Kasumi-1 (cell line): ENCODE data around the gene NKPD1.

Experiments used
- DNase-seq, 2 experiments: peaks; one replicate each; lab custom pipeline; 2025; lab: John Stamatoyannopoulos, UW

The NKPD1 gene, protein sequence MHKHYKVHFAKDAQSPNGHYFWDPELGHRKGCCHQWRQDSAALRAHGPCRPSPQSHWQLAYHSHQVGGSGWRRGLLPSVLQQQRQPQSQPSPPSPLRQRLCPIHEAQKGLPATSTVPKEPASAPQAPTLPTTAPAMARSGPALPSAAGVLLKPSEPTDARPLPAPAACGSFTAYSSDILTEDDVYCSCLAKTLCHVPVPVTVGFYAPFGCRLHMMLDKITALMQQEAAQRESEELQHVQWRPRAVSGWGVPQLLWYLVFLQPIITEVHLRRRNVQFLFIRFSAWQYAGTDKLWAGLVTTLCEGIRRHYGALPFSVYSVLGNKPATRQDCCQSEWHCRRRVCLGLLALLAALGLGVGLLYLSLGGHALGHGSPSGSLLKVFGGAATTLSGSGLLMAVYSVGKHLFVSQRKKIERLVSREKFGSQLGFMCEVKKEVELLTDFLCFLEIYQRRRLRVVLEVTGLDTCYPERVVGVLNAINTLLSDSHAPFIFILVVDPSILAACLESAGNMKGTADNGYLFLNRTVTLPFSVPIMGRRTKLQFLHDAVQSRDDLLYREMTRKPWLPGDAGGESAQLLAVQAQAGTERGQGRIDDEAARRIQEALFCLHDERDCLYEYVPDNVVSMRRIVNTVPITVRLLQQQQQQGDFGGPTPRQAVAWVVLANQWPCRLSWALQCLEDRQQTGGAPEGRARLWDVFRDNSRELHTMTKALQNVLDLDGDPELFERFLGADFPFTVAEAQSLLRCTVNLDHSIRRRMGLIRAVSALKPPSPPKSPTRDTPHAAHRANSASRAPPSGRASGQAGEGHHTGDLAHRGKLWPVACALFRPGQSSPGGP

GRCh38 chr19:45160870-45161737 is at the start of gene NKPD1:
NKPD1 (minus strand) TSS chr19:45160982; CDS start chr19:45160150, 832 bp downstream.
- DNase-seq: no peak

- DNase-seq: no peak
Observed at GRCh38 chr19:45206328-45206727, 45.5 kb upstream of the NKPD1 start.

DNA sequence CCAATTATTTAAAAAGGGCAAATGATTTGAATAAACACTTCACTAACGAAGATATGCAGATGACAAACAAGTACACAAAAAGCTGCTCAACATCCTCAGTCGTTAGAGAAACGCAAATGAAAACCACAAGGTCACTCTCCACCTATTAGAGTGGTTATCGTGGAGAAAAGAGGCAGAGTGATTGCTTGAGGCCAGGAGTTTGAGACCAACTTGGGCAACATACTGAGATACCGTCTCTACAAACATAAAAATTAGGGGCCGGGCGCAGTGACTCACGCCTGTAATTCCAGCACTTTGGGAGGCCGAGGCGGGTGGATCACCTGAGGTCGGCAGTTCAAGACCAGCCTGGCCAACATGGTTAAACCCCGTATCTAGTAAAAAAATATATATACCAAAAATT is 45.0 kb upstream of the NKPD1 start:
- DNase-seq: no peak

DNA sequence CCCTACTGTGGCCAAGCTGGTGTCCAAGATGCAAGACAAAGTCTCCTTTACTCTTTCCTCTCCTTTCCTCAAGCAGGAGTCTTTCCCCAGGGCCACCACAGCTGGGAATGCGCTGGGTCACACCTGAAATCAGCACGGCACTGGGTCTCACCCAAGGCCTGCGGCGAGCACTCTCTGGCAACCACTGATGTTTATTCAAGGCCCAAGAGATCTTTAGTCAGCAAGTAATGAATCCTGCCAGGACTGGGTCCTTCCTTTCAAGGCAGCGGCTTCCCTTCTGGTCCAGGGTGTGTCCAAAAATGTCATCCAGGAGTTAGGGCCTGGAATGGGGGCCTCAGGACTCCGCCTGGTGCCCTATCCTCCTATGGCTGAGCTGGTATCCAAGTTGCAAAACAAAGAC is 41.9 kb upstream of the NKPD1 start:
- no peak for DNase-seq

GRCh38 chr19:45200568-45200967 is 39.8 kb upstream of the NKPD1 start:
- DNase-seq: no peak

GRCh38 chr19:45195764-45196163 is 35.0 kb upstream of the NKPD1 start:
- DNase-seq: no peak

GRCh38 chr19:45191375-45191774 is 30.6 kb upstream of the NKPD1 start:
- no peak for DNase-seq

DNA sequence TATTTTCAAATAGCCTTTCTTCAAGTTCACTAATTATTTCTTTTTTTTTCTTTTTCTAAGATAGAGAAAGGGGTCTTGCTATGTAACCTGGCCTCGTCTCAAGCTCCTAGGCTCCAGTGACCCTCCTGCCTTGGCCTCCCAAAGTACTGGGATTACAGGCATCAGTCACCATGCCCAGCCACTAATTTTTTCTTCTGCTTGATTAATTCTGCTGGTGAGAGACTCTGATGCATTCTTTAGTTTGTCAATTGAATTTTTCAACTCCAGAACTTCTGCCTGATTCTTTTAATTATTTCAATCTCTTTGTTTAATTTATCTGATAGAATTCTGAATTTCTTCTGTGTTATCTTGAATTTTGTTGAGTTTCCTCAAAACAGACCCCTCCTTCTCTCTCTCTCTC is 29.2 kb upstream of the NKPD1 start:
- no peak for DNase-seq

- DNase-seq: peak in 1 of 2 experiments; percentile 24
Observed at GRCh38 chr19:45187421-45188100, 26.8 kb upstream of the NKPD1 start.

- no peak for DNase-seq
Observed at GRCh38 chr19:45186509-45187334, 25.9 kb upstream of the NKPD1 start.

GRCh38 chr19:45184115-45184514 is 23.3 kb upstream of the NKPD1 start:
- no peak for DNase-seq

- DNase-seq: no peak
Observed at GRCh38 chr19:45182758-45183157, 22.0 kb upstream of the NKPD1 start.

DNA sequence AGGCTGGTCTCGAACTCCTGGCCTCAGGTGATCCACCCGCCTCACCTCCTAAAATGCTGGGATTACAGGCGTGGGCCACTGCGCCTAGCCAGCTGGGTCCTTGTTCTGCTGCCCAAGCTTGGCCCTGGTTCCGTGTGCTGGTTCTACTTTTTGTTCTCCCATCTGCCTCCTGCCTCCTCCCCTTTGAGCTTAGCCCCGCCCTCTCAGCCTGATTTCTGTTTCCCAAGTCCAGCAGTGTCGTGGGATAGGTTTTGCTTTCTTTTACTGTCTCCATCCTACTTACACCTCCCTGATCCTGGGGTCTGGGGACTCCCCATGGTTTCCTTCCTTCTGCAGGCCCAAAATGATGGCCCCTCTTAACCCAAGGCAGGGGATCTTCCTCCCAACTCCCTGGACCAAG is 20.2 kb upstream of the NKPD1 start:
- no peak for DNase-seq

DNA sequence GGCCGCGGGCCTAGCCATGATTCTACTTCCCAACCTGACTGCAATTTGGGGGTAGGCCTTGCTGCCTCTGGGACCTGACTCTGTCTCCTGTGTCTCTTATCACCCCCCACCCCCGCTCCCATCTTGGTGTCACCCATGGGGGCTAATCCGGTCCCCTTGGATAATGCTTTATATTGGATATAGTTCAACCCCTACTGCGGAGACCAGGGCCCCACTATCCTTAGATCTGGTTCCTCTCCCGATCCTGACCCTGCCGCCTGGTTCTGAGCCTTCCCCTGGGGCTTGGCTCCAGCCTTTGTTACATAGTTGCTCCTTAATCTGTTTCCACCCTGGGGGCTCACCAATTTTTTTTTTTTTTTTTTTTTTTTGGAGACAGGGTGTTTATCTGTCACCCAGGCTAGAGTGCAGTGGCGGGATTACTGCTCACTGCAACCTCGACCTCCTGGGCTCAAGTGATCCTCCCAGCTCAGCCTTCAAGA is 19.1 kb upstream of the NKPD1 start:
- peak in 1 of 2 experiments; percentile 8 for DNase-seq

DNA sequence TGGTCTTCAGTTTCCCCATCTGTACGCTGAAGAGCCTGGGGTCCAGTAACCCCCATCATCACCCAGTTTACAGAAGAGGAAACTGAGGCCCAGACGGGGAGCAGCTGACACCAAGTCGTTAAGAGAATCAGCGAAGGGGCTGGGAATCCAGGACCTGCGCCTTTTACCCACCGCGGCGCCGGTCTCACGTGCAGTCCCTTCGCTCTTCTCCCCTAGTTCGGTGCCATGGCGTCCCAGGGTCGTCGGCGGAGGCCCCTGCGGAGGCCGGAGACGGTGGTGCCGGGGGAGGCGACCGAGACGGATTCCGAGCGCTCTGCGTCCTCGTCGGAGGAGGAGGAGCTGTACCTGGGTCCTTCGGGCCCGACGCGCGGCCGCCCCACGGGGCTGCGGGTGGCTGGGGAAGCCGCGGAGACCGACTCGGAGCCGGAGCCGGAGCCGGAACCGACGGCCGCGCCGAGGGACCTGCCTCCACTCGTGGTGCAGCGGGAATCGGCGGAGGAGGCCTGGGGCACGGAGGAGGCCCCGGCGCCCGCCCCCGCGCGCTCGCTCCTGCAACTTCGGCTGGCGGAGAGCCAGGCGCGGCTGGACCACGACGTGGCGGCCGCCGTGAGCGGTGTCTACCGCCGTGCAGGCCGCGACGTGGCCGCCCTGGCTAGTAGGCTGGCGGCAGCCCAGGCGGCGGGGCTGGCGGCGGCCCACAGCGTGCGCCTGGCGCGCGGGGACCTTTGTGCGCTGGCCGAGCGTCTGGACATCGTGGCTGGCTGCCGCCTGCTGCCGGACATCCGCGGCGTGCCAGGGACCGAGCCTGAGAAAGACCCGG is 18.5 kb upstream of the NKPD1 start:
- DNase-seq: peak in 1 of 2 experiments; percentile 39

- DNase-seq: peak; percentile 100
Observed at GRCh38 chr19:45178262-45179071, 17.7 kb upstream of the NKPD1 start, which contains the start of gene BLOC1S3. BLOC1S3 (plus strand) TSS chr19:45178784; CDS start chr19:45179297, 513 bp downstream.

DNA sequence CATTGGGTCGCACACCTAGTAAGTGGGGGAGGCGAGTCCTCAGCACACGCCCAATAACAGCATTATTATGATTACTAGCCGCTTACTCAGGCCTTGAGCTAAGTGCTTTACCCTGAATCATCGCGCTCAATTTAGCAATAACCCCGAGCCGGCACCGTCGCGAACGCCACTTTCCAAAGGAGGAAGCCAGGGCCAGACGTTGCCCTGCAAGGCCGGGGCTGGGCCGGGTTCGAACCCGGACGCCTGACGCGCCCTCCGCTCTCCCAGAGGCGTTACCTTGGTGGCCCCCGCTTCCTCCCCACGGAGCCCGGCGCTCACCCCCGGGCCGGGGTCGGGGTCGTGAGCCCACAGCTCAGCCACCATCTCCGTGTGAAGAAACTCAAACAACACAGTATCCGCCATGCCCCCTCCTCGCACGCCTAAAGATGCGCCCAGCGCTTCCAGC is 17.1 kb upstream of the NKPD1 start, which contains the start of gene TRAPPC6A:
Gene TRAPPC6A (minus strand): TSS at position 421 of the 445 bp plus-strand sequence. CDS start 19 bp downstream, at position 402.
- peak; percentile 35 to 48 for DNase-seq
